Left lung (tissue), 10 donors: Measurements from ENCODE around the gene MLLT3. TPM values are rescaled to one million over a fixed set of nuclear protein-coding genes. Genes with fewer than 3 reads are reported as not detected.

Source experiments
- ATAC-seq: fragments of 200-7000 bp; cut with Tn5 transposase; one replicate; pipeline ENCODE4 v1.9.1; 2020; ENCODE audit warnings: moderate library complexity
- DNase-seq, 4 donors: peaks; one replicate each; pipeline ENCODE4 v3.0.0-alpha.2; 2013 to 2020
- H3K27ac ChIP-seq, 2 donors: fragments of 200-600 bp; sonication (generic) in 1 of 2; one replicate each; pipeline versions ENCODE4 v1.5.0 to v1.8.0; 2020 to 2021
- H3K27me3 ChIP-seq, 2 donors: fragments of 200-600 bp; sonication (generic) in 1 of 2; one replicate each; pipeline versions ENCODE4 v1.5.0 to v1.8.0; 2020 to 2021
- H3K36me3 ChIP-seq, 2 donors: fragments of 200-600 bp; sonication (generic) in 1 of 2; one replicate each; pipeline versions ENCODE4 v1.5.0 to v1.8.0; 2020 to 2021
- H3K4me1 ChIP-seq, 2 donors: fragments of 200-600 bp; one replicate each; pipeline ENCODE4 v1.8.0; 2021
- H3K4me3 ChIP-seq, 2 donors: fragments of 200-600 bp; sonication (generic) in 1 of 2; one replicate each; pipeline versions ENCODE4 v1.5.0 to v1.8.0; 2020 to 2021; ENCODE audit warnings: mild to moderate bottlenecking in 1 of 2
- H3K9me3 ChIP-seq, 2 donors: fragments of 200-600 bp; sonication (generic) in 1 of 2; one replicate each; pipeline versions ENCODE4 v1.5.0 to v1.8.0; 2020 to 2021
- CTCF ChIP-seq, 2 donors: fragments of 200-600 bp; sonication (generic) in 1 of 2; IDR thresholded peaks; one replicate each; pipeline versions ENCODE4 v1.5.0 to v1.8.0; 2021; ENCODE audit warnings: antibody characterized with exemption in 2 of 2
- intact Hi-C, 2 donors: fragments of 100-400 bp; cut with DNase I; formaldehyde crosslinking; loops; one replicate each; pipeline versions ENCODE4 v1.11.2 to v1.14.2; 2022
- polyA plus RNA-seq, 6 donors: library from polyadenylated mRNA; unstranded; fragments of 120-200 nt; gene quantifications; one replicate each; pipeline ENCODE4 v1.2.1, GENCODE V29; 2013; ENCODE audit not compliant: insufficient read length in 6 of 6
- total RNA-seq, 2 donors: library from RNA; stranded (reverse); fragmentation: NEBNext Ultra II Directional; extraction: Animal tissue kit (Norgen Biotek cat#: 25700); gene quantifications; one replicate each; pipeline ENCODE4 v1.2.1, GENCODE V29; 2021
- donor health status: DM: no; HTN: yes; CAD: no.
- donor health status: DM: no; HTN: no; CAD: no.

MLLT3 gene
- total and polyA plus RNA-seq, 8 donors: 17.0 to 38.2 (median 32.5) TPM

GRCh38 chr9:20473515-20474013 is 148.7 kb downstream of the MLLT3 start:
- H3K4me1 ChIP-seq: peaks cover 0 to 11% of the 10 kb centered on the region in 2 donors
- intact Hi-C loops: no loop called here
- no peak overlapping the region for H3K4me3 ChIP-seq
- H3K9me3 ChIP-seq: no peaks in the 10 kb centered on the region
- TF ChIP-seq CTCF (IDR thresholded peaks at IDR 0.05): no peak
- DNase-seq (peak in 2 of 4 donors; percentile 35 to 36), ATAC-seq (no peak)
- no peak overlapping the region for H3K27ac ChIP-seq
- H3K36me3 ChIP-seq: no peaks in the 10 kb centered on the region
- H3K27me3 ChIP-seq: no peaks in the 10 kb centered on the region

- intact Hi-C loops: no loop called here
- peaks cover 0 to 11% of the 10 kb centered on the region in 2 donors for H3K4me1 ChIP-seq
- no peaks in the 10 kb centered on the region for H3K27me3 ChIP-seq
- DNase-seq (no peak), ATAC-seq (no peak)
- no peaks in the 10 kb centered on the region for H3K9me3 ChIP-seq
- H3K4me3 ChIP-seq: no peak overlapping the region
- H3K36me3 ChIP-seq: no peaks in the 10 kb centered on the region
- TF ChIP-seq CTCF (IDR thresholded peaks at IDR 0.05): no peak
- no peak overlapping the region for H3K27ac ChIP-seq
Measured at GRCh38 chr9:20472342-20473045, 149.8 kb downstream of the MLLT3 start.

GRCh38 chr9:20466328-20467008 is 155.8 kb downstream of the MLLT3 start:
- H3K27me3 ChIP-seq: no peaks in the 10 kb centered on the region
- no peaks in the 10 kb centered on the region for H3K36me3 ChIP-seq
- no peak overlapping the region for H3K4me3 ChIP-seq
- no peak for ATAC-seq
- no peak overlapping the region for H3K27ac ChIP-seq
- intact Hi-C loops: no loop called here
- no peak for DNase-seq
- no peaks in the 10 kb centered on the region for H3K4me1 ChIP-seq
- TF ChIP-seq CTCF (IDR thresholded peaks at IDR 0.05): no peak
- no peaks in the 10 kb centered on the region for H3K9me3 ChIP-seq

DNA sequence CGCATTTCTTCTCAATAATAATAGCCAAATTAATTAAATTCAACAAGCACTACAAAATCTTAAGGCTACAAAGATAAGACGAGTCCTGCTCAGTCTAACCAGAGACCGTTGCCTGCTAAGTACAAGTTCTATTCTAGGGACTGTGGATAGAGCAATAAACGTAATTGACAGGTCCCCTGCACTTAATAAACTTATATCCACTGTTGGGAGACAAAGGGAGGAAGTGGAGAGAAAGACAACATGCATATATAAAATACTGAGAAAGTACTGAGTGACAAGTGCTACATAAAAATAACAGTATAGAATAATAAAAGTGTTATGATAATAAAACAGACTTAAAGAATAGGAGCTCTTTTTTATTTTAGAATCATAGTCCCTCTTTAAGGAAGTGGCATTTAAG is 158.1 kb downstream of the MLLT3 start:
- ATAC-seq (no peak), DNase-seq (no peak)
- H3K36me3 ChIP-seq: no peaks in the 10 kb centered on the region
- H3K27ac ChIP-seq: no peak overlapping the region
- H3K4me3 ChIP-seq: no peak overlapping the region
- intact Hi-C loops: no loop called here
- no peaks in the 10 kb centered on the region for H3K4me1 ChIP-seq
- TF ChIP-seq CTCF (IDR thresholded peaks at IDR 0.05): no peak
- no peaks in the 10 kb centered on the region for H3K27me3 ChIP-seq
- no peaks in the 10 kb centered on the region for H3K9me3 ChIP-seq

DNA sequence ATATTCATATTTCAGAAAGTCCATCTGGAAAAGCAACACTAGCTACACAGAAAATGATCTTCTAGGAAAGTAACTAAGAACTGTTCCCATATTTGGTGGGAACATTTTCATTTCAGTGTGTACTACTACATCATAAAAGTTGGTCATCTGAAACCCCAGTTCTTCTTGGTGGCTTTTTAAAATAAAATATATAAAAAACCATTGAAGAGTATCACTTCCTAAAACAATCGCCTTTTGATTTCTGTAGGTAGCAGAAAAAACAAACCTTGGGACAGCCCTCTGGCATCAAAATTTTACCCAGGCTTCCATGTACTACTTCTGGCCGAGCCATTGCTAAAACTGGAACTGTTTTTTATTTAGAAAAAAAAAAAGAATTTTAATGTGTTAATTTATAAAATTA is 158.5 kb downstream of the MLLT3 start:
- Histone ChIP-seq H3K36me3 (no peaks in the 10 kb centered on the region), H3K27me3 (no peaks in the 10 kb centered on the region), H3K27ac (no peak overlapping the region), H3K4me1 (no peaks in the 10 kb centered on the region), H3K9me3 (no peaks in the 10 kb centered on the region), H3K4me3 (no peak overlapping the region)
- no peak for DNase-seq
- no peak for TF ChIP-seq CTCF (IDR thresholded peaks at IDR 0.05)
- no peak for ATAC-seq
- intact Hi-C loops: no loop called here
